ENCODE results near the gene THRB. TPM values are rescaled to one million over a fixed set of nuclear protein-coding genes. Genes with fewer than 3 reads are reported as not detected.

The THRB gene
- total and polyA plus RNA-seq, 2 experiments from 2014 or later, result 0.49 to 0.57 TPM

DNA sequence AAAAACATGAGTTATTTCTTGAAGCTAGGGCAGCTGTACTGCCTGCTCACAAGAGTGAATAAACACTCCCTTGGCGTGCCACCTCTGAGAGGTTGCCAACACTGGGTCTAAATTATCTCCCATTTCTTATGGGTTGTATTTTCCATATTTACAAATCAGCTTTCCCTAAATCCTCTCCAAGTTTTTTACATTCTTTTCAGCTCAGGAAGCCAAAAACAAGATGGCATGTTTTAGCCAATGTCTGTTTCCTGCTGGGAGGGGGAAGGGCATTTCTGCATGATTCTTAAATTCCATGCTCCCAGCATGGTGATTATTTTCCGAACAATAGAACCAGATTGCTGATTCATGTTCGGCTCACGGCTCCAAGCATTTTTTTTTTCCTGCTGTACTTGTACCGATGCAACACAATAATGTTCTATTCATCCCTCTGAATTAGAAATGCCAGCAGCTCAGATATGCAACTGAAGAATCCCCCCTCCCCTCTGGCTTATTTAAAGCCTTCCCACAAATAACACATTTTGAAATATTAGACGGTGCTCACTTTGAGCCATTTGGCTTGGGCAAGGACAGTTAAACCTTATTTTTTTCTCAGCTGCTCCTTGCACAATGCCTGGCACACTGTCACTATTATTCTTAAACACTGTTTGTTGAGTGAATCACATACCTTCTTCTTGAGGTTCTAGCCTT lies 252.5 kb downstream of the THRB start:
- Histone ChIP-seq H3K4me1 (ENCODE audit: low read depth) (no peaks in the 10 kb centered on the region), H3K36me3 (no peaks in the 10 kb centered on the region), H3K9me3 (ENCODE audit: low read depth) (no peaks in the 10 kb centered on the region), H3K27ac (no peak overlapping the region), H3K4me3 (no peak overlapping the region), H3K27me3 (no peaks in the 10 kb centered on the region)
- no peak for TF ChIP-seq CTCF (IDR thresholded peaks at IDR 0.05; ENCODE audit: low read depth, low read length)
- peak in 1 of 2 donors; percentile 95 for DNase-seq (ENCODE audit: low read depth in 1 of 2, low spot score in 1 of 2)

DNA sequence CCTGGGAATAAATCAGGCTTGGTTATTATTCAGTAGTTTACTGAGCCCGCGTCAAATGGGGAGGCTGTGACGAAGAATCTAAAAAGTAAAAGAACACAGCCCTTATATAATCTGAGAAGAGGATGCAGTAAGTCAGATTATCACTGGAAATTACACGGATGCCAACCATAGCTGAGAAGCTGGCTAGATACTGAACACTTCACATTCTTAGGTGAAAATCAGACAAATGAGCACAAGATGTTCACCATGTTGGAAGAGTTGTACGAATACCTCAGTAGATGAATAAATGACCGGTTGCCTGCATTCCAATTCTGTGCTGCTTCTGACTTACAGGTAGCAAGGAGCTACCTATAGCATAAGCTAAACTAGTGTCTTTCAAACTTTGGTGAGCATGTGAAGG lies 254.3 kb downstream of the THRB start:
- H3K4me1 ChIP-seq (ENCODE audit: low read depth), result no peaks in the 10 kb centered on the region
- H3K27ac ChIP-seq, result no peak overlapping the region
- H3K4me3 ChIP-seq, result no peak overlapping the region
- no peak for TF ChIP-seq CTCF (IDR thresholded peaks at IDR 0.05; ENCODE audit: low read depth, low read length)
- H3K9me3 ChIP-seq (ENCODE audit: low read depth), result no peaks in the 10 kb centered on the region
- no peak for DNase-seq (ENCODE audit: low read depth in 1 of 2, low spot score in 1 of 2)
- H3K27me3 ChIP-seq, result no peaks in the 10 kb centered on the region
- no peaks in the 10 kb centered on the region for H3K36me3 ChIP-seq

- peak; percentile 68 to 89 for DNase-seq (ENCODE audit: low read depth in 1 of 2, low spot score in 1 of 2)
- TF ChIP-seq CTCF (IDR thresholded peaks at IDR 0.05; ENCODE audit: low read depth, low read length), result peak; percentile 80
- no peaks in the 10 kb centered on the region for H3K27me3 ChIP-seq
- H3K9me3 ChIP-seq (ENCODE audit: low read depth), result no peaks in the 10 kb centered on the region
- H3K27ac ChIP-seq, result no peak overlapping the region
- H3K4me1 ChIP-seq (ENCODE audit: low read depth), result no peaks in the 10 kb centered on the region
- no peak overlapping the region for H3K4me3 ChIP-seq
- H3K36me3 ChIP-seq, result no peaks in the 10 kb centered on the region
Observed at GRCh38 chr3:24237971-24238706, 256.5 kb downstream of the THRB start.

GRCh38 chr3:24235121-24235520 lies 259.5 kb downstream of the THRB start:
- H3K27me3 ChIP-seq, result no peaks in the 10 kb centered on the region
- no peak for DNase-seq (ENCODE audit: low read depth in 1 of 2, low spot score in 1 of 2)
- H3K4me3 ChIP-seq, result no peak overlapping the region
- H3K27ac ChIP-seq, result no peak overlapping the region
- no peaks in the 10 kb centered on the region for H3K36me3 ChIP-seq
- TF ChIP-seq CTCF (IDR thresholded peaks at IDR 0.05; ENCODE audit: low read depth, low read length), result no peak
- H3K9me3 ChIP-seq (ENCODE audit: low read depth), result no peaks in the 10 kb centered on the region
- H3K4me1 ChIP-seq (ENCODE audit: low read depth), result no peaks in the 10 kb centered on the region

DNA sequence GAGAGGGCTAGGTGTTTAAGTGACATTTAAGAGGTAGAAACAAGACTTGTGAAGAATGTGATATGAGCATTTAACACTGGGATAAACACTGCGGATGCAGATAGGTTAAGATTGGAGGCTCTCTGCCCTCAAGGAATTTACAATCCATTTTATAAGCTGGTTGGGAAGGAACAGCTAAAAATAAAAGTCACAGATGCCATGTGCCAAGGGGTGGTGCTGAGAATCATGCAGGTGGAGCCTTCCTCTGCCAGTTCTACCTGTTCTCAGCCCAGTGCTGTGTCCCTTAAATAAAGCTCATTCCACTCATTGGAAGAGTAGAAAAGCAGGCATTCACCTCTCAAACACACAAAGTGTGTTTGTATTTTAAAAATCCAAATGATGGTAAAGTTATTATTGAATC lies 261.9 kb downstream of the THRB start:
- no peaks in the 10 kb centered on the region for H3K9me3 ChIP-seq (ENCODE audit: low read depth)
- H3K4me3 ChIP-seq, result no peak overlapping the region
- H3K27me3 ChIP-seq, result no peaks in the 10 kb centered on the region
- no peak for DNase-seq (ENCODE audit: low read depth in 1 of 2, low spot score in 1 of 2)
- TF ChIP-seq CTCF (IDR thresholded peaks at IDR 0.05; ENCODE audit: low read depth, low read length), result no peak
- no peaks in the 10 kb centered on the region for H3K36me3 ChIP-seq
- no peak overlapping the region for H3K27ac ChIP-seq
- no peaks in the 10 kb centered on the region for H3K4me1 ChIP-seq (ENCODE audit: low read depth)
